CD4-positive, alpha-beta memory T cell (primary cell): ENCODE data around the gene ELL2. TPM values are rescaled to one million over a fixed set of nuclear protein-coding genes. Genes with fewer than 3 reads are reported as not detected.

Experiments
- CTCF ChIA-PET: fragments of 350-600 bp; sonication (Branson Sonifier 250); formaldehyde crosslinking; loops from one replicate; lab custom pipeline; 2021; ENCODE audit warnings: inconsistent platforms; ENCODE audit not compliant: partially characterized antibody; lab: Charles Lee
- POLR2A ChIA-PET: fragments of 350-600 bp; sonication (Branson Sonifier 250); formaldehyde crosslinking; loops from one replicate; lab custom pipeline; 2021; ENCODE audit not compliant: partially characterized antibody; lab: Charles Lee
- DNase-seq, 5 donors: peaks; one replicate each; pipeline versions ENCODE4 v3.0.0 to v3.0.0-alpha.2; 2020 to 2022; ENCODE audit warnings: mixed read lengths in 1 of 5
- H3K27ac ChIP-seq: one replicate; pipeline ENCODE4 v1.7.0; 2013; ENCODE audit warnings: low read depth, low read length
- H3K27me3 ChIP-seq: 2 replicates; pipeline ENCODE4 v1.7.0; 2013; ENCODE audit warnings: mild to moderate bottlenecking, low read length, moderate library complexity; ENCODE audit not compliant: insufficient read depth
- H3K36me3 ChIP-seq: 2 replicates; pipeline ENCODE4 v1.7.0; 2013; ENCODE audit warnings: mild to moderate bottlenecking, low read length, moderate library complexity; ENCODE audit not compliant: insufficient read depth
- H3K4me1 ChIP-seq: 2 replicates; pipeline ENCODE4 v1.7.0; 2013; ENCODE audit warnings: mild to moderate bottlenecking, low read length, moderate library complexity; ENCODE audit not compliant: insufficient read depth
- H3K4me3 ChIP-seq, 2 donors: one replicate each; pipeline ENCODE4 v1.7.0; 2013; ENCODE audit warnings: low read length in 2 of 2, mild to moderate bottlenecking in 1 of 2
- H3K9me3 ChIP-seq, 2 donors: one replicate each; pipeline ENCODE4 v1.7.0; 2013; ENCODE audit warnings: low read length in 2 of 2, control low read depth in 1 of 2; ENCODE audit not compliant: control insufficient read depth in 1 of 2
- H3K27ac Mint-ChIP-seq, 7 donors: one replicate each; pipeline ENCODE4 v1.8.0; 2020 to 2021; ENCODE audit warnings: mixed read lengths in 7 of 7, mild to moderate bottlenecking in 6 of 7, inconsistent platforms in 3 of 7, moderate library complexity in 3 of 7
- H3K27me3 Mint-ChIP-seq, 2 donors: one replicate each; pipeline ENCODE4 v1.8.0; 2020 to 2021; ENCODE audit warnings: mixed read lengths in 2 of 2
- H3K36me3 Mint-ChIP-seq, 2 donors: one replicate each; pipeline ENCODE4 v1.8.0; 2020 to 2021; ENCODE audit warnings: mixed read lengths in 2 of 2, inconsistent platforms in 1 of 2, mild to moderate bottlenecking in 1 of 2
- H3K4me1 Mint-ChIP-seq, 4 donors: one replicate each; pipeline ENCODE4 v1.8.0; 2020 to 2021; ENCODE audit warnings: mixed read lengths in 4 of 4, mild to moderate bottlenecking in 1 of 4
- H3K4me3 Mint-ChIP-seq, 8 donors: one replicate each; pipeline ENCODE4 v1.8.0; 2020 to 2021; ENCODE audit warnings: mixed read lengths in 8 of 8, mild to moderate bottlenecking in 7 of 8, moderate library complexity in 6 of 8, inconsistent platforms in 3 of 8
- H3K9me3 Mint-ChIP-seq, 8 donors: one replicate each; pipeline ENCODE4 v1.8.0; 2020 to 2021; ENCODE audit warnings: mixed read lengths in 8 of 8, mild to moderate bottlenecking in 5 of 8, inconsistent platforms in 3 of 8, moderate library complexity in 1 of 8
- intact Hi-C: fragments of 100-400 bp; cut with micrococcal nuclease; formaldehyde crosslinking; loops from one replicate; pipeline ENCODE4 v1.15.1; 2023
- polyA plus RNA-seq, 2 donors: library from polyadenylated mRNA; unstranded; fragments of 300-500 nt; fragmentation: Illumina TruSeq; gene quantifications; one replicate each; pipeline ENCODE4 v1.2.3, GENCODE V29; 2021
- total RNA-seq, 2 experiments: library from RNA; stranded (reverse); gene quantifications; one replicate each; pipeline ENCODE4 v1.2.3, GENCODE V29; 2021

The ELL2 gene
- total and polyA plus RNA-seq, 4 experiments from 2014 or later, result 2.8 to 15.6 (median 9.3) TPM

DNA sequence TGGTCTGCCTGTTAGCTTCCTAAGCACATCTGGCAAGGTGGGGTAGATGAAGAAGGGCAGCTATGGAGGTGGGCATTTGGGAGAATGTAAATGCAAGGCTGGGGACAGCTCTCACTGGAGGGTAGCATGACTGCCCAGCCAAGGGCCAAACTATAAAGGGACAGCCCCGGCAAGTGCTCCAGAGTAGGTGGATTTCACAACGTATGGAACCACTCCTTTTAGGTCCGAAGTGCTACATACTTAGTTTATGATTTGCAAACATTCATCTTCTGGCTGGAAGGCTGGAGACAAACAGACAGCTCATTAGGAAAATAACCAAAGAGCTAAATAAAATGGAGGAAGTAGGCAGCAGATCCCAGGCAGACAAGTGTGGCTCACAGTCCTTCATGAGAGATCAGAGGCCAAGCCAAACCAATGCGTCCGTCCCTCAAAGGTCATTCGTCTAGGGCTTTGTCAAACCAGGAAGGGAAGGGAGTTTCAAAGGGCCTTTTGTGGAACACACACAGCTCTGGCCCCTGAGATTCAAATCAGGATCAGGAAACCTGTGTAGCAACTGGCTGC lies 96.6 kb downstream of the ELL2 start:
- Mint-ChIP-seq H3K36me3 (no peaks in the 10 kb centered on the region), H3K4me1 (peaks cover 24 to 46% (median 34%) of the 10 kb centered on the region in 4 donors), H3K4me3 (no peak overlapping the region), H3K9me3 (peaks cover 0 to 2% (median 0%) of the 10 kb centered on the region in 8 donors), H3K27me3 (peaks cover 0 to 4% of the 10 kb centered on the region in 2 donors), H3K27ac (peak overlapping the region in 1 of 7 donors; percentile 51)
- DNase-seq, result no peak
- H3K27ac ChIP-seq, result no peak overlapping the region
- peaks cover 27% of the 10 kb centered on the region for H3K4me1 ChIP-seq
- CTCF ChIA-PET, result interaction anchor here (0.7 to 2.1 kb wide), 5 partner anchors 15 to 737 kb away, joined by 3 to 18 read pairs (median 6); no protein-coding TSS in a partner anchor
- H3K4me3 ChIP-seq, result no peak overlapping the region
- intact Hi-C loops, result no loop called here
- POLR2A ChIA-PET, result interaction anchor here (0.7 kb wide), 1 partner anchor 34 kb away, joined by 3 read pairs; no protein-coding TSS in a partner anchor
- no peaks in the 10 kb centered on the region for H3K27me3 ChIP-seq
- no peaks in the 10 kb centered on the region for H3K36me3 ChIP-seq
- no peaks in the 10 kb centered on the region for H3K9me3 ChIP-seq

DNA sequence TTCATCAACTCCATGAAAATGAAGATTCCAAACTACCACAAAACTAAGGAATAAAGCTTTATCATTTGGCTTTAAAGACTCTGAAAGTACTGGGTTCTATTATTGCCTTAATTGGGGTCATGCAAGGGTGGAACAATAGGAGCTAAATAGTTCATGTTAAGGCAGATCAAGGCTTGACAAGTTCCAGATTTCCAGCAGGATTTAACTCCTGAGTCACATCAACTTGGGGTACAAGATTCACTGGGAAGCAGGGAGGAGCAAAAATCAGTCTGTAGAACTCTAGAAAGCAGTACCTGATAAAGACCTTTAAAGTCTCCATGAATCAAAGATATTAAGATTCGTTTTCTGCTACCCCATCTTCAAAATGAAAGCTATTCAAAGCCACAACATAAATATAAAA lies 97.2 kb downstream of the ELL2 start:
- H3K36me3 ChIP-seq, result no peaks in the 10 kb centered on the region
- Mint-ChIP-seq H3K27me3 (peaks cover 0 to 4% of the 10 kb centered on the region in 2 donors), H3K4me1 (peaks cover 20 to 40% (median 29%) of the 10 kb centered on the region in 4 donors), H3K36me3 (no peaks in the 10 kb centered on the region), H3K4me3 (no peak overlapping the region), H3K27ac (no peak overlapping the region), H3K9me3 (peaks cover 0 to 2% (median 0%) of the 10 kb centered on the region in 8 donors)
- H3K9me3 ChIP-seq, result no peaks in the 10 kb centered on the region
- ChIA-PET POLR2A (interaction anchor here (0.7 kb wide), 1 partner anchor 34 kb away, joined by 3 read pairs; no protein-coding TSS in a partner anchor), CTCF (interaction anchor here (0.7 to 2.1 kb wide), 6 partner anchors 10 to 737 kb away, joined by 3 to 18 read pairs (median 5); no protein-coding TSS in a partner anchor)
- no peak overlapping the region for H3K27ac ChIP-seq
- intact Hi-C loops, result no loop called here
- no peaks in the 10 kb centered on the region for H3K27me3 ChIP-seq
- peaks cover 22% of the 10 kb centered on the region for H3K4me1 ChIP-seq
- no peak overlapping the region for H3K4me3 ChIP-seq
- DNase-seq, result no peak

DNA sequence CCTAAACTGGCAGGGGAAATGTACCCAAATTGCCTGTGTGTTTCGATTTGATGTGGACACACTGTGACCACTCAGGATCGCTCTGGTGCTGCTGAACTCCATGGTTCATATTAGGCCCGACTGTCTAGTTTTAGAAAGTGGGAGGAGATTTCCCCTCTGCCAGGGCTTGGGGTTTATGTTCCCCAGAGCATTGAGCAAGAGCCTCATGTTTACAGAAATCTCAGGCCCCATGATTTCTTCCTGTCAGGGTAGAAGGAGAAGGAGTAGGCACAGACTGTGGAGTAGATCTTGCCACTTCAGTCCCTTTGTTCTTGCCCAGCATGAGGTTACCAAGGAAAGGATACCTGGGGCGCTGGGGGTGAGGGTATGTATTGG lies 98.3 kb downstream of the ELL2 start:
- Histone ChIP-seq H3K9me3 (no peaks in the 10 kb centered on the region), H3K4me3 (no peak overlapping the region), H3K27me3 (no peaks in the 10 kb centered on the region), H3K27ac (no peak overlapping the region), H3K4me1 (peaks cover 16% of the 10 kb centered on the region), H3K36me3 (no peaks in the 10 kb centered on the region)
- CTCF ChIA-PET, result interaction anchor here (1.0 to 18.0 kb wide), 7 partner anchors 9 to 476 kb away, joined by 3 to 362 read pairs (median 6); no protein-coding TSS in a partner anchor
- H3K36me3 Mint-ChIP-seq, result no peaks in the 10 kb centered on the region
- no peak for DNase-seq
- H3K4me1 Mint-ChIP-seq, result peaks cover 14 to 38% (median 25%) of the 10 kb centered on the region in 4 donors
- POLR2A ChIA-PET, result no interaction called here
- peaks cover 0 to 2% (median 0%) of the 10 kb centered on the region in 8 donors for H3K9me3 Mint-ChIP-seq
- intact Hi-C loops, result no loop called here
- no peak overlapping the region for H3K4me3 Mint-ChIP-seq
- H3K27me3 Mint-ChIP-seq, result peaks cover 0 to 4% of the 10 kb centered on the region in 2 donors
- no peak overlapping the region for H3K27ac Mint-ChIP-seq

DNA sequence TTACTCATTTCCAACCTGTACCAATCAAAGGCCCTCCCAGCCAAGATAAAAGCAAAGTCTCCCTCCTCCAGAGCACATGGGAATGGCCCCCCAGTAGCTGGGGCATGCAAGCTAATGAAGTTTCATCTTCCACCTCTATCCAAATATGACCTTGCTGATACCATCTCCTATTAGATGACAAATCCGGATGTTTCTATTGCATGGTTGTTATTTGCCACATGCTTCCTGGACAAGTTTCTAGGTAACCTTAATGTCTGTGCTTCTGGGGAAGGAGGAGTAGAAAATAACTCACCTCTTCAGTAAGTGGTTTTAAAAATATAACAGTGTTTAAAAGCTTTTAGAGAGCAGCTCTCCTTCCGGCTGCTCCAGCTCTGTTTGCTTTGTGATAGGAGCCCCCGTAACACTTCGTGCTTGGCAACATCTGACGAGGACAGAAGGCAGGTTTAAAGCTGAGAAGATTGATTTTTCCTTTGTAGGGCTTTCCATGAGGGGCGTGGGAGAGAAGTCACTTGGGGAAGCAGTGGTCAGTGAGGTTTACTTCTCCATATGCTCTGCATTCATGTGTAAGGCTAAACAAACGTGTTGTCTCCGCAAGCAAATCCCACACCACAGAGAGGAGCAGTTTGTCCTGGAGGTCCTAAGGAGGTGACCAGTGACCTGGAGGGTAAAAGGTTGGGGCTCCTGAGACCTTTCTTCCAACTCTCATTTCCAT lies 98.8 kb downstream of the ELL2 start:
- H3K9me3 Mint-ChIP-seq, result no peaks in the 10 kb centered on the region
- Histone ChIP-seq H3K27me3 (no peaks in the 10 kb centered on the region), H3K4me1 (peaks cover 13% of the 10 kb centered on the region), H3K27ac (no peak overlapping the region), H3K9me3 (no peaks in the 10 kb centered on the region), H3K36me3 (no peaks in the 10 kb centered on the region), H3K4me3 (no peak overlapping the region)
- peak in 1 of 5 donors; percentile 10 for DNase-seq
- POLR2A ChIA-PET, result no interaction called here
- H3K36me3 Mint-ChIP-seq, result no peaks in the 10 kb centered on the region
- H3K27me3 Mint-ChIP-seq, result peaks cover 0 to 4% of the 10 kb centered on the region in 2 donors
- H3K27ac Mint-ChIP-seq, result peak overlapping the region in 4 of 7 donors; percentile 2 to 71 (median 51)
- CTCF ChIA-PET, result interaction anchor here (0.9 to 18.0 kb wide), 8 partner anchors 8 to 740 kb away, joined by 3 to 362 read pairs (median 8); no protein-coding TSS in a partner anchor
- intact Hi-C loops, result no loop called here
- peaks cover 13 to 34% (median 25%) of the 10 kb centered on the region in 4 donors for H3K4me1 Mint-ChIP-seq
- peak overlapping the region in 4 of 8 donors; percentile 2 to 21 (median 4) for H3K4me3 Mint-ChIP-seq

DNA sequence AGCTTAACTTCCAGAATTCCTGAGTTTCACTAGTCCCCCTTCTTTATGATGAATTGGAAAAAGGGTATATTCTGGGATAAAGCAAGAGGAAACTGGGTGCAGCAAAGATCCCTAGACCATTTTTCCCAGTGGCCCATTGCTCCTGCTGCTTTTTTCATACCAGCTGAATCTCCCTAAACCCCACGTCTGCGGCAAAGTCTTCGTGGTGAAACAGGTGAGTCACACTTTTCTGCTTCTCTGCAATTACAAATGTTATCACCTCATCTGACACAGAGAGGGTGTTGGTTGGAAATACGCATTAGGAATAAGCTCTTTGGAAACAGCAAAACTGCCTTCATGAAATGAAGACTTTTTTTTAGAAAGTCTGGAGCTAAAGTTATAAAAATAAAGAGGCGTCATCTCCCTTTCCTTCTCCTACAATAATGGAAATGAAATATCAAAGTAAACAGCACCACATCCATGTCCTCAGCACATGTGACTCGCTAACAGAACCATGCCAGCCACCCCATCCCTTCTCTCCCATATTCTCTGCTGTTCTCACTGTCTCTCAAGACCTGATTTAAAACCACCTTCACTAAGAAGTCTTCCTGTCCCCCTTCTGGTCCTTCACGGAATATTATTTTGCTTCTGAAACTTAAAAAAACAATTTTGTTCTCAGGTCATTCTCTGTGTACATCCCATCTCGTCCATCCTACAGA lies 99.6 kb downstream of the ELL2 start:
- intact Hi-C loops, result no loop called here
- H3K36me3 Mint-ChIP-seq, result no peaks in the 10 kb centered on the region
- peak overlapping the region in 5 of 7 donors; percentile 2 to 71 (median 18) for H3K27ac Mint-ChIP-seq
- ChIA-PET POLR2A (no interaction called here), CTCF (interaction anchor here (0.9 to 18.0 kb wide), 10 partner anchors 8 to 741 kb away, joined by 3 to 362 read pairs (median 5); no protein-coding TSS in a partner anchor)
- Histone ChIP-seq H3K4me1 (peaks cover 13% of the 10 kb centered on the region), H3K27me3 (no peaks in the 10 kb centered on the region), H3K9me3 (no peaks in the 10 kb centered on the region), H3K27ac (no peak overlapping the region), H3K4me3 (no peak overlapping the region), H3K36me3 (no peaks in the 10 kb centered on the region)
- H3K27me3 Mint-ChIP-seq, result peaks cover 0 to 4% of the 10 kb centered on the region in 2 donors
- DNase-seq, result peak in 1 of 5 donors; percentile 52
- peak overlapping the region in 2 of 8 donors; percentile 2 to 18 for H3K4me3 Mint-ChIP-seq
- H3K4me1 Mint-ChIP-seq, result peaks cover 13 to 34% (median 25%) of the 10 kb centered on the region in 4 donors
- H3K9me3 Mint-ChIP-seq, result no peaks in the 10 kb centered on the region

DNA sequence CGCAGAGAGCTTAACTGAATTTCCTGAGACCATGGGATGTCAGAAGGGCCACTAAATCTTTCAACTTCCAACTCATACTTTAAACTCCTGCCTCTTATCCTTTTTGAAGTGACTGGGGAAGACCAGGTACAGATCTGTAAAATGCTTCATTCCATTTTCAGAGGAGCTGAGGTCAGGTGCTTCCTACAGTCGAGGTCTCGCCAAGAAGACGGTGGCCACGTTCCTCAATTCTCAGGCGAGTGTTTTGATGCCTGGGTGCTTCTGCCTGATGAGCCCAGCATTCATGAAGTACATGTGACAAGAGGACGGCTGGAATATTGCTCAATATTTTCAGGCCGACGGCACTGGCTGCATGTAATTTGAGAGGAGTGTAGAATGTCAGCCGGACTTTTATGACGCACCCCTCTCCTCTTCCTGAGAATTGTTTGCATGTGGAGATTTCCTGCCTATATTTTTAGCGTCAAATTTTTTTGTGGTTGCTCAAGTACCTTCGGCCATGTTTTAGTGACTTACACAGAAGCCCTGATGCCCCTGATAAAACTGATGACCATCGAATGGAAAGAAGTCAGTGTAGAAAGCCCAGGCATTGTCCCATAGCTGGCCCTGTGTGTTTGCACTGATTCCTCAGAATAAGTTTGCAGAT lies 100.3 kb downstream of the ELL2 start:
- no peak overlapping the region for H3K27ac ChIP-seq
- peaks cover 13 to 34% (median 25%) of the 10 kb centered on the region in 4 donors for H3K4me1 Mint-ChIP-seq
- H3K36me3 ChIP-seq, result no peaks in the 10 kb centered on the region
- peak overlapping the region in 2 of 8 donors; percentile 2 to 19 for H3K4me3 Mint-ChIP-seq
- intact Hi-C loops, result no loop called here
- POLR2A ChIA-PET, result no interaction called here
- H3K9me3 Mint-ChIP-seq, result no peaks in the 10 kb centered on the region
- H3K27me3 Mint-ChIP-seq, result peaks cover 0 to 4% of the 10 kb centered on the region in 2 donors
- H3K4me3 ChIP-seq, result no peak overlapping the region
- no peaks in the 10 kb centered on the region for H3K36me3 Mint-ChIP-seq
- H3K27me3 ChIP-seq, result no peaks in the 10 kb centered on the region
- H3K4me1 ChIP-seq, result peaks cover 13% of the 10 kb centered on the region
- CTCF ChIA-PET, result interaction anchor here (0.9 to 18.0 kb wide), 9 partner anchors 8 to 742 kb away, joined by 3 to 362 read pairs (median 7); no protein-coding TSS in a partner anchor
- DNase-seq, result no peak
- H3K9me3 ChIP-seq, result no peaks in the 10 kb centered on the region
- H3K27ac Mint-ChIP-seq, result peak overlapping the region in 2 of 7 donors; percentile 13 to 54
